SW480 (cell line): ENCODE results near the gene PTPRE.
A peak's percentile ranks its signal among the peaks of the same experiment; 100 is the strongest.

Experiments used
- DNase-seq: peaks from one replicate; pipeline ENCODE4 v3.0.0-alpha.2; 2016; ENCODE audit warnings: low spot score

PTPRE gene

DNA sequence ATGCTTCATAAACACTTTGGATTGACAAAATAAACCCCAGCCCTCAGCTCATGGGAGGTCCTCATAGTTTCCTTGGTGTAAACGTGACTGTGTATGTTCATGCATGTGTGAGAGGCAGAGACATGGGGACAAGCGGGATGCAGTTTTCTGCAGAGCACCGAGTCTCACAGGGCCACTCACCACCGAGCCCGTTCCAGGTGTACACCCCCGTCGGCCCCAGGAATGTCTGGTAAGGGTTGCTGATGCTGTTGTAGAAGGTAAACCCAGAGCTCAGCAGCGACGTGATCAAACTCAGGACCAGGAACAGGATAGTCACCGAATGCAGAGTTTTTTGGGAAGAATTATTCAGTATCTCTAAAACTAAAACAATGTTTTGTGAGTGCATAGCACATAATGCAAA is 23.4 kb upstream of the PTPRE start:
- DNase-seq = no peak

DNA sequence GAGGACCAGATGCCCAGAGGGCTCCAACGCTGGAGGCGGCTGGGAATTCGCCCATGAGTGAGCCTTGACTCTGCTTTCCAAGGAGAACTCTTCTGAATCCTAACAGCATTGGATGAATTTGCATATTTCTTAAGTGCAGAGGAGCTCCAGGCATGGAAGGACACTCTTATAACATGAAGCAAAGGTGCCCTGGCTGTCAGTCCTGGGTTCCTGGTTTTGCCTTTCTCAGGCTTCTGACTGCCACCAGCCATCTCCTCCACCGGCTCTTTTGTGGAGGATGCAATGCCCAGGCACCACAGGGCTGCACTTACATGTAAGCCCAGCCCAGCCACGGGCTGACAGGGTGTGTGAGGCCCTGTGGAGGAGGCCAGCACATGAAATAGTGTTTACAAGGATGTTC is 22.4 kb upstream of the PTPRE start:
- DNase-seq = no peak

- DNase-seq = no peak
Observed at GRCh38 chr10:127886371-127887051, 20.4 kb upstream of the PTPRE start.

GRCh38 chr10:127887541-127888415 is 19.1 kb upstream of the PTPRE start:
- no peak for DNase-seq

DNA sequence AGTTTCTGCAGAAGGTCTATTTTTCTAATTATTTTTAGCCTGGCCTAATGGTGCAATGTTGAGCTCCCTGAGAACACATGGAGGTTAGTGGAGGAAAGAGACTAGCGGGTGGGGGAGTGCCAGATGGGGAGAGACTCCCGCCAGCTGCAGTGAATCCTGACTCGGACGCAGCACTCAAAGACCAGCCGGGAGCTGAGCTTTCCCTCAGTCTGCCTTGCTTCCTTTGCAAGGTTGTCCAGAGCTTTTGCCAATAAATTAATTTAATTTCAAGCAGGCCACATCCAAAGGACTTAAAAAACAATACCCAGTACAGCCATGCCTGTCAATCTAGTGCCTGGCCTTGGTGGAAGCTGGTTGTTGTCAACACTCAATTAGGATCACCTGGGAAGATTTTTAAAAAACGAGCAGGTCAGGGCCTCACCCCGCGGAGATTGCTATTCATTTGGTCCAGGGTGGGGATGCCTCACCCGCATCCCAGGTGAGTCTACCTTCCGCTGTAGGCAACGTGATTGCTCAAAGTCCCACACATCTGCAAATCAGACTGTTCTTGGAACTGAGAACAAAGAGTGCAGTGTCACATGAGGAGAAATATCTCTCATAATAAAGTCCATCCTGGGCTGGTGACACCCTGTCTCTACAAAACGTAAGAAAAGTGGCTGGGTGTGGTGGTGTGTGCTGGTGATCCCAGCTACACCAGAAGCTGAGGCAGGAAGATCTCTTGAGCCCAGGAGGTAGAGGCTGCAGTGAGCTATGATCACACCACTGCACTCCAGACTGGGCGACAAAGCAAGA is 18.2 kb upstream of the PTPRE start:
- peak; percentile 77 for DNase-seq

DNA sequence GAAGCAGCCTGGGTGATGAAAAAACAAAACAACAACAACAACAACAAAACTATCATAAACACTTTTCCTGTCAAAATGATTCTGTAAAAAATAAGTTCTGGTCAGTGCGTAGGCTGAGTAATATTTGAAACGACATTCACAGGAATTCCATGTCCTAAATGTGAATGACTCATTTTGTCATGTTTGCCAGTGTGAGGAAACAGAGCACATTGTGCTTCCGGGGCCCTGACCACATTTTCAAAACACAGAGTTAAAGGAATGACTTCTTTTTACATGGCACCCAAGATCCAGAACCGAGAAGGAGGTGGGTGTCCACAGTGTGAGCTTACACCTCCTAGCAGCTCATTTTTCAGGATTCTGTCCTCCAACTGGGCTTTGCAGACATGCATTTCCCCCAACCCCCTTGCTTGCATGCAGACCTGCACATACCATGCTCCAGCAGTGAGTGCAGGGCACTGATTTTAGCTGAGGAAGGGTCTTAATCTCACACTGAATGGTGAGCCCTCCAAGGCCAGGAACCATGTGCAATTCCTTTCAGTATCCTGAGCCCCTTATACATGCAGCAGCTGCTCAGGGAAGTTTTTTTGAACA is 17.2 kb upstream of the PTPRE start:
- peak; percentile 71 for DNase-seq

- DNase-seq = no peak
Observed at GRCh38 chr10:127890216-127890615, 16.7 kb upstream of the PTPRE start.

DNA sequence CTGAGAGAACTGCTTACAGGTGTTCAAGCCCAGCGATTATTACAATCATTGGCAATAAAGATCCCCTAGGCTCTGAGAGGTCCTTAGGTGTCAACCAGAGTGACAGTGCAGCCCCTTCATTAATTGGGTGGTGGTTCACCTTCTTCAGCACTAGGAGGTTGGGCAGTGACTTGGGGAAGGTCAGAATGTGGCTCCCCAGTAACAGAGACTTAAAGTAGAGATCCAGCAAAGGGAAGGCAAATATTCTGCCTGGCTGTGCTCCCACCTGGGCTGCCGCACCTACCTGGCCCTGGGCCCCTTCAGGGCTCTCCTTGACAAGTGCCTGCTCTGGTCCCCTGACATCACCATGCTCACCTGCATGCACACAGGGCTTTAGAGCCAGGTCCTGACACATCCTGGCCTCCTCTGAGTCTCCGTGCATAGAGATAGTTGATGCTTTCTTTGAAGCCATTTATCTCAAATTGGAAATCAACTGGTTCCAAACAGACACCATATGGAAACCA is 16.0 kb upstream of the PTPRE start:
- no peak for DNase-seq

- peak; percentile 85 for DNase-seq
Observed at GRCh38 chr10:127892743-127893142, 14.2 kb upstream of the PTPRE start, which contains the start of gene CLRN3. Gene CLRN3, minus strand, starts transcription at chr10:127892941. Its CDS starts 157 bp downstream, at chr10:127892784.

GRCh38 chr10:127894146-127894545 is 12.8 kb upstream of the PTPRE start:
- DNase-seq = no peak

GRCh38 chr10:127896590-127896989 is 10.3 kb upstream of the PTPRE start:
- DNase-seq = no peak

GRCh38 chr10:127897177-127897576 is 9.7 kb upstream of the PTPRE start:
- DNase-seq = no peak

DNA sequence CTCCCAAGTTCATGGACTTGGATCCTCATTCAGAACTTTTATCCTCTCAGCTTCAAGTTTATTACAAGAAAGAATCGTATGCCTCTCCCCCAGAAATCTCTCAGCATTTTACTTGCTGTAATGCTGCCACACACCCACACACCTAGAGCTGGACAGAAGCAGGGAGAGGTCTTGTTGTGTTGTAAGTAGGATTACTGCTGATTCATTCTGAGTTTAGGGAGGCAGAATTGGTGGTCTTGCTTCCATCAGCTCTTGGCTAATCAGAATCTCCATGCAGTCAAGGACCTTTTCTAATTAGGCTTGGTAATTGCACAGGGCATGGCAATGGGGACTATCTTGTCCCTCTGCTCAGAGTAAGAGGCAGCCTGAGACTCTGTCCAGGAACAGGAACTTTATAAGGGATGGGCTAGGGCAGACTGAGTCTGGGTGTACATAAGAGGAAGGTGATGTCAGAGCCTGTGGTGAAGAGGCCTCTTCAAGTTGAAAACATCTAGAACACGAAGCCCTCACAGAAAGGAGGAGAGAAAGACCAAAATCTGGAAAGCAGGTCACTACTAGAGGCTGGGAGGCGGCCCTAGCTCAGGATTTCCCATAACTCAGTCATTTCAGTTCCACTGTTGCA is 7.0 kb upstream of the PTPRE start:
- no peak for DNase-seq

DNA sequence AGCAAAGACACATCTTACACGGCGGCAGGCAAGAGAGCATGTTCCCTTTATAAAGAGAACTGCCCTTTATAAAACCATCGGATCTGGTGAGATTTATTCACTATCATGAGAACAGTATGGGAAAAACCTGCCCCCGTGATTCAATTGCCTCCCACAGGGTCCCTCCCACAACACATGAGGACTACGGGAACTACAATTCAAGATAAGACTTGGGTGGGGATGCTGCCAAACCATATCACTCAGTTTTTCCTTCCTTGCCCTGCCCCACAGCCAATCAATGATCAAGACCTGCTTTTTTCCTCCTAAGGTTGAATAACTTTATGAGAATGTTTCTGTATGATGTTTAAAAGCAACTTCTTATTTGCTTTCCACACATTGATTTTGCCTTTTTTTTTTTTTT is 3.1 kb upstream of the PTPRE start:
- no peak for DNase-seq

DNA sequence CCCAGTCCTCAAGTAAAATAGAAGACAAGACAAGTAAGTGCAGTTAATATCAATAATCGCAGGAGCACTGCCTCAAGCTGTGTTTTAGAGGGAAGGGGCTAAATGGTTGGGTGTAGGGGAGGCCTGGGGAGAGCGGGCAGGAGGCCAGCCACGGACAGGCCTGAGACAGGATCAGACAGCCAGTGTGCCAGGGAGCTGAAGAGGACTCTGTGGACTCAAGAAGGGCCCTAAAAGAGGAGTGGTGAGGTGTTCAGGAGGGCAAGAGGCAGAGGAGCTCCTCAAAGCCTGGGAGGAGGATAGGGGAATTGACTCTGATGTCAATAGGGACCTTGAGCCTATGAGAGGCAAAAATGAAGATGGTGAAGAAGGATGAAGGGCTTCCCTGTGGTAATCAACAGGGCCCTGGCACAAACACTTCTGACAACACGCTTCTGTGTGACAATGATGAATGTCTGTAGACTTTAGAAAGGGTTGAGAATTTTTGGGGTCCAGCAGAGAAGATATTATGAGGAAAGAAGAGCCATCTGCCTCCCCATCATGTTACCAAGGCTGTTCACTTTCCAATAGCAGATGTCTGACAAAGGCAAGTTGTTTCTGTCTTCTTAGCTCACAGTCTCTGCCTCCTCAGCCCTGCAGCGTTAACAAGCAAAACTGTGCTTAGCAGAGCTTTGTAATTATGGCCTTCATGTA is 2.4 kb upstream of the PTPRE start:
- DNase-seq = no peak

- DNase-seq = no peak
Observed at GRCh38 chr10:127905001-127905847, 1.7 kb upstream of the PTPRE start.

- no peak for DNase-seq
Observed at GRCh38 chr10:127905848-127906261, 1.0 kb upstream of the PTPRE start.

DNA sequence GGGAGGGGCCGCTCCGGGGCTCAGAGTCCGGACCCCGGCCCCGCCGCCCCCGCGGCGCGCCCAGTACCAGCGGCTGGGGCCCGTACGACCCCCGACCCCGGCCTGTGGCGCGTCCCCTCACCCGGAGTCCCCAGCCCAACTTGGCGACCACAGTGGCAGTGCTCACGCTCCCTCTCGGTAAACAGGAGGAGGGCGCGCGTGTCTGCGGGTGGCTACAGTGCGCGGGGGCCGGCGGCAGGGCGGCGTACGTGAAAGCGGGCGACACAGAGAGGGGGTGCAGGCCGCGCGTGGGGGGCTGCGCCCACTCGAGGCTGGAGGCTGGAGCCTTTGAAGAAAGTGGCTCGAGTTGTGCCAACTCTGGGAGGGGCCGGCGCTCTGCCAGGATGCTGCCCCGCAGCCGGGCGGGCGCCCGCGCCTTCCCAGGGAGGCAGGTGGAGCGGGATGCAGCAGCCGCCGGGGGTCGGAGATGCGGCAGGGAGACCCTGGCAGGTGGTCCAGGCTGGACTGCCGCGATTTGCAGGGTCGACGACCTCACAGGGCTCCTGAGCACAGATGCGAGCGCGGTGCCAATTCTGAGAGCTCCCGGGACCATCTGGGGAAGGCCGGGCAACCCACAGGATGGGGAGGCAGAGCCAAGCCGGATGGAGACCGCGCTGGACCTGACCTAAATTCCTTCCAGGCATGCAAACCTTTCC is 655 bp downstream of the PTPRE start:
- no peak for DNase-seq
